OCI-LY7 (cell line): ENCODE measurements around the gene PCIF1. TPM values are rescaled to one million over a fixed set of nuclear protein-coding genes. Genes with fewer than 3 reads are reported as not detected.
A peak's percentile ranks its signal among the peaks of the same experiment; 100 is the strongest.

Source experiments
- BruUV-seq: library from RNA; stranded (reverse); fragments of 400-500 nt; replicated peaks from 2 replicates; lab custom pipeline; 2021; lab: Mats Ljungman, UMichigan
- CTCF ChIA-PET: fragments of 300-600 bp; sonication (Branson Sonifier 250); formaldehyde crosslinking; loops from one replicate; lab custom pipeline; 2022; ENCODE audit warnings: antibody characterized with exemption; ENCODE audit not compliant: unreplicated experiment; lab: Charles Lee
- POLR2A ChIA-PET: fragments of 300-600 bp; sonication (Branson Sonifier 250); formaldehyde crosslinking; loops from one replicate; lab custom pipeline; 2022; ENCODE audit warnings: antibody characterized with exemption; lab: Charles Lee
- DNase-seq: peaks from one replicate; pipeline ENCODE4 v3.0.0-alpha.2; 2015; ENCODE audit warnings: low spot score
- H2AFZ ChIP-seq: fragments of 200-600 bp; sonication (generic), shearing (Covaris generic); 2 replicates; pipeline ENCODE4 v1.6.1; 2014; ENCODE audit warnings: mild to moderate bottlenecking, antibody characterized with exemption, low read length, moderate library complexity
- H3K27ac ChIP-seq: fragments of 200-600 bp; sonication (generic); 2 replicates; pipeline ENCODE4 v1.5.1; 2014; ENCODE audit warnings: mixed run types, low read depth, mild to moderate bottlenecking, moderate library complexity, low read length, inconsistent platforms; ENCODE audit not compliant: poor library complexity, severe bottlenecking
- H3K36me3 ChIP-seq: fragments of 200-600 bp; sonication (generic); 2 replicates; pipeline ENCODE4 v1.6.1; 2014; ENCODE audit warnings: mild to moderate bottlenecking, antibody characterized with exemption, low read length, moderate library complexity, mixed read lengths; ENCODE audit not compliant: insufficient read depth
- H3K4me1 ChIP-seq: fragments of 200-600 bp; sonication (generic); 2 replicates; pipeline ENCODE4 v1.5.1; 2014; ENCODE audit warnings: mild to moderate bottlenecking, low read length; ENCODE audit not compliant: insufficient read depth, poor library complexity, severe bottlenecking
- H3K4me2 ChIP-seq: fragments of 200-600 bp; sonication (generic); 2 replicates; pipeline ENCODE4 v1.6.1; 2014; ENCODE audit warnings: mild to moderate bottlenecking, low read length
- H3K4me3 ChIP-seq: fragments of 200-600 bp; sonication (generic); 2 replicates; pipeline ENCODE4 v1.5.1; 2014; ENCODE audit warnings: mild to moderate bottlenecking, low read depth, low read length; ENCODE audit not compliant: poor library complexity, severe bottlenecking
- H3K79me2 ChIP-seq: fragments of 200-600 bp; sonication (generic); 2 replicates; pipeline ENCODE4 v1.6.1; 2016; ENCODE audit warnings: low read depth, mild to moderate bottlenecking, low read length, moderate library complexity, mixed read lengths; ENCODE audit not compliant: insufficient read depth
- H3K9me2 ChIP-seq: fragments of 200-600 bp; sonication (generic); 2 replicates; pipeline ENCODE4 v1.6.1; 2016; ENCODE audit warnings: mild to moderate bottlenecking, low read length, mixed read lengths; ENCODE audit not compliant: insufficient read depth
- H3K9me3 ChIP-seq: fragments of 200-600 bp; sonication (generic); 2 replicates; pipeline ENCODE4 v1.6.1; 2014; ENCODE audit warnings: mild to moderate bottlenecking, mixed run types, low read length, mixed read lengths
- H4K20me1 ChIP-seq: fragments of 200-600 bp; sonication (generic); 2 replicates; pipeline ENCODE4 v1.6.1; 2014; ENCODE audit warnings: mild to moderate bottlenecking, antibody characterized with exemption, low read length, moderate library complexity, mixed read lengths; ENCODE audit not compliant: insufficient read depth
- CTCF ChIP-seq: fragments of 200-600 bp; sonication (generic); conservative IDR thresholded peaks from 2 replicates; pipeline ENCODE4 v1.5.1; 2014; ENCODE audit warnings: mild to moderate bottlenecking, antibody characterized with exemption, low read length, moderate library complexity, mixed read lengths
- EZH2phosphoT487 ChIP-seq: fragments of 200-600 bp; sonication (generic); IDR thresholded peaks from 2 replicates; pipeline ENCODE4 v1.6.1; 2018; ENCODE audit warnings: low read depth, borderline replicate concordance, mild to moderate bottlenecking, mixed run types, antibody characterized with exemption, low read length, moderate library complexity, mixed read lengths
- intact Hi-C: fragments of 100-400 bp; cut with micrococcal nuclease; formaldehyde crosslinking; loops from one replicate; pipeline ENCODE4 v1.10.0; 2022; ENCODE audit not compliant: unreplicated experiment
- total RNA-seq, 2 experiments: library from RNA; depleted of rRNA in 1 of 2; stranded (reverse); fragments of >200 nt in 1 of 2; shearing (Covaris generic) in 1 of 2; gene quantifications; 2 replicates each; pipeline ENCODE4 v1.2.3, GENCODE V29; 2014 to 2022

The PCIF1 gene
- total RNA-seq, 2 experiments from 2014 or later, result 21.2 to 40.6 TPM

GRCh38 chr20:45947110-45947866, 12.8 kb downstream of the PCIF1 start:
- intact Hi-C loops, result no loop called here
- peaks cover 8% of the 10 kb centered on the region for H3K4me1 ChIP-seq
- no peak for TF ChIP-seq EZH2phosphoT487
- TF ChIP-seq CTCF, result no peak
- peaks cover 95% of the 10 kb centered on the region for H3K36me3 ChIP-seq
- no peak overlapping the region for H3K4me2 ChIP-seq
- H3K79me2 ChIP-seq, result no peaks in the 10 kb centered on the region
- no peak for DNase-seq
- POLR2A ChIA-PET, result interaction anchor here (2.0 kb wide), 1 partner anchor 13 kb away, joined by 4 read pairs; the partner anchor contains the start of gene PCIF1
- H4K20me1 ChIP-seq, result no peaks in the 10 kb centered on the region
- CTCF ChIA-PET, result no interaction called here
- H3K9me2 ChIP-seq, result no peaks in the 10 kb centered on the region
- no peaks in the 10 kb centered on the region for H3K9me3 ChIP-seq
- H3K27ac ChIP-seq, result no peak overlapping the region
- H2AFZ ChIP-seq, result no peak overlapping the region
- BruUV-seq, result TSS peak; percentile 31
- H3K4me3 ChIP-seq, result no peak overlapping the region

- Histone ChIP-seq H3K4me3 (no peak overlapping the region), H3K27ac (no peak overlapping the region), H3K4me2 (no peak overlapping the region), H4K20me1 (no peaks in the 10 kb centered on the region), H3K9me2 (no peaks in the 10 kb centered on the region), H3K79me2 (no peaks in the 10 kb centered on the region), H3K36me3 (peaks cover 99% of the 10 kb centered on the region), H2AFZ (no peak overlapping the region), H3K9me3 (no peaks in the 10 kb centered on the region), H3K4me1 (peaks cover 8% of the 10 kb centered on the region)
- CTCF ChIA-PET, result no interaction called here
- no TSS peak for BruUV-seq
- POLR2A ChIA-PET, result interaction anchor here (2.0 kb wide), 1 partner anchor 14 kb away, joined by 4 read pairs; the partner anchor contains the start of gene PCIF1
- intact Hi-C loops, result no loop called here
- no peak for DNase-seq
- TF ChIP-seq CTCF, result no peak
- TF ChIP-seq EZH2phosphoT487, result no peak
Observed at GRCh38 chr20:45948261-45948733, 13.8 kb downstream of the PCIF1 start.
